SH-SY5Y (cell line): ENCODE results near the gene CD83.

Experiments used
- GATA2 ChIP-seq: IDR thresholded peaks from 2 replicates; pipeline ENCODE4 v1.6.1; 2011; ENCODE audit warnings: mild to moderate bottlenecking, low read depth, low read length
- GATA3 ChIP-seq: IDR thresholded peaks from 2 replicates; pipeline ENCODE4 v1.6.1; 2011; ENCODE audit warnings: low read depth, mild to moderate bottlenecking, low read length, moderate library complexity

DNA sequence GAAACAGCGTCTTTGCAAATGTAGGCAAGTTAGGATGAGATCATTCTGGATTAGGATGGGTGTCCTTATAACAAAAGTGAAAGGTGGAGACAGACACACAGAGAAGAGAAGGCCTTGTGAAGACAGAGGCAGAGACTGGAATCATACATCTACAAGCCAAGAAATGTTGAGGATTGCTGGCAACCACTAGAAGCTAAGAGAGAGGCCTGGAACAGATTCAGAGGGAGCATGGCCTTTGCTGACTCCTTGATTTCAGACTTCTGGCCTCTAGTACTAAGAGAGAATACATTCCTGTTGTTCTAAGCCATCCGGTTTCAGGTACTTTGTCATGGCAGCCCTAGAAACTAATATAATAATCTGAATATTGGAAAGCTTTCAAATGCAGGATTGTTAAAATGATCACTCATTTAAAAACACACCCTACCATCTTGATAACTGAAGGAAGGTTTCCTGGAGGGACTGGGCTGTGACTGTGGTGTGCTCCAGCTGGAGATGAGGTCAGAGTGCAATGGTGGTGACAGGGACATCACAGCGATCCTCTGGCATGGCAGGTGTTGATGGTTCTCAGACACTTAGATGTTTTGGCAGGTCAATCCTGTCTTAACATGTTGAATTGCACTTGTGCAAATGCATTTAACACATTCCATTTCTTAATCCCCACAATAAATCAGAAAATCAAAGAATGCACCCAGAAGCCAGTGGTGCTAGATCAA lies 25.1 kb downstream of the CD83 start:
- no peak for TF ChIP-seq GATA2
- no peak for TF ChIP-seq GATA3
